K562 (cell line): ENCODE results near the gene TENM4. TPM values are rescaled to one million over a fixed set of nuclear protein-coding genes. Genes with fewer than 3 reads are reported as not detected.
A peak's percentile ranks its signal among the peaks of the same experiment; 100 is the strongest.

Experiments used
- ATAC-seq: fragments of 200-7000 bp; cut with Tn5 transposase; 3 replicates; pipeline ENCODE4 v1.9.1; 2020; ENCODE audit warnings: moderate library complexity
- BruUV-seq: library from RNA; stranded (reverse); fragments of 400-500 nt; replicated peaks from 2 replicates; lab custom pipeline; 2021; lab: Mats Ljungman, UMichigan
- CTCF ChIA-PET: fragments of 300-600 bp; formaldehyde crosslinking; extraction: SDS; loops from one replicate; lab custom pipeline; 2021; ENCODE audit warnings: low intra/inter-chr PET ratio; lab: Yijun Ruan, JAX
- POLR2A ChIA-PET: fragments of 300-600, 350-650 bp; sonication (Branson Sonifier 250); formaldehyde crosslinking; extraction: SDS; loops from one replicate; lab custom pipeline; 2021; ENCODE audit warnings: antibody characterized with exemption, inconsistent platforms; lab: Yijun Ruan, JAX
- DNase-seq, 4 experiments: peaks; one replicate each; pipeline versions ENCODE4 v3.0.0 to v3.0.0-alpha.2; 2011 to 2018; ENCODE audit warnings: low spot score in 3 of 4, mixed read lengths in 3 of 4; ENCODE audit errors: extremely low read depth in 1 of 4
- FAIRE-seq: peaks from 2 replicates; lab custom pipeline; 2011; peaks lifted over from hg19 to GRCh38; lab: Jason Lieb, UNC
- H2AFZ ChIP-seq: 2 replicates; pipeline ENCODE4 v1.6.0; 2011; ENCODE audit warnings: low read depth, low read length, control low read depth, inconsistent platforms
- H3K27ac ChIP-seq: fragments of 200-600 bp; 3 replicates; pipeline ENCODE4 v1.8.0; 2011; ENCODE audit warnings: low read depth, mild to moderate bottlenecking, control low read depth, inconsistent platforms, low read length, moderate library complexity, mixed read lengths; ENCODE audit errors: extremely low read depth
- H3K27me3 ChIP-seq, 2 experiments: fragments of 300-600 bp in 1 of 2; 2 replicates in 1 of 2; 3 replicates in 1 of 2; pipeline versions ENCODE4 v1.6.0 to v1.8.0; 2011; ENCODE audit warnings: inconsistent platforms in 2 of 2, low read length in 2 of 2, mild to moderate bottlenecking in 1 of 2, mixed read lengths in 1 of 2, moderate library complexity in 1 of 2; ENCODE audit not compliant: control insufficient read depth in 2 of 2, insufficient read depth in 2 of 2
- H3K36me3 ChIP-seq: fragments of 300-600 bp; 3 replicates; pipeline ENCODE4 v1.8.0; 2011; ENCODE audit warnings: mild to moderate bottlenecking, low read length, inconsistent platforms; ENCODE audit not compliant: control insufficient read depth, insufficient read depth
- H3K4me1 ChIP-seq, 2 experiments: fragments of 200-600 bp in 1 of 2; replicated peaks in 1 of 2; 2 replicates in 1 of 2; 3 replicates in 1 of 2; pipeline versions ENCODE4 v1.5.1 to v1.8.0; 2011; ENCODE audit warnings: inconsistent platforms in 2 of 2, low read length in 2 of 2, mild to moderate bottlenecking in 1 of 2, mixed read lengths in 1 of 2, moderate library complexity in 1 of 2; ENCODE audit not compliant: control insufficient read depth in 2 of 2, insufficient read depth in 2 of 2
- H3K4me2 ChIP-seq: 2 replicates; pipeline ENCODE4 v1.6.1; 2011; ENCODE audit warnings: low read length, control low read depth, inconsistent platforms, mixed read lengths; ENCODE audit not compliant: insufficient read depth
- H3K4me3 ChIP-seq: fragments of 200-600 bp; sonication (generic), shearing (Covaris generic); 2 replicates; pipeline ENCODE4 v1.5.1; 2016; ENCODE audit warnings: control low read depth, inconsistent platforms
- H3K79me2 ChIP-seq: fragments of 200-600 bp; 3 replicates; pipeline ENCODE4 v1.8.0; 2011; ENCODE audit warnings: low read length, inconsistent platforms; ENCODE audit not compliant: control insufficient read depth, insufficient read depth
- H3K9ac ChIP-seq, 2 experiments: 2 replicates each; pipeline versions ENCODE4 v1.6.0 to v1.6.1; 2011; ENCODE audit warnings: low read depth in 2 of 2, low read length in 2 of 2, control low read depth in 1 of 2, inconsistent platforms in 1 of 2, mild to moderate bottlenecking in 1 of 2, mixed read lengths in 1 of 2; ENCODE audit not compliant: insufficient read depth in 1 of 2
- H3K9me1 ChIP-seq: one replicate; pipeline ENCODE4 v1.6.0; 2011; ENCODE audit warnings: inconsistent platforms, mild to moderate bottlenecking, low read length, moderate library complexity; ENCODE audit not compliant: control insufficient read depth, insufficient read depth
- H3K9me3 ChIP-seq: replicated peaks from 2 replicates; pipeline ENCODE4 v1.5.1; 2011; ENCODE audit warnings: low read depth, low read length, inconsistent platforms; ENCODE audit not compliant: control insufficient read depth, insufficient read depth
- H4K20me1 ChIP-seq: replicated peaks from 2 replicates; pipeline ENCODE4 v1.6.1; 2011; ENCODE audit warnings: low read length, inconsistent platforms, mixed read lengths; ENCODE audit not compliant: control insufficient read depth, insufficient read depth
- ATF2 ChIP-seq: sonication (generic); formaldehyde crosslinking; IDR thresholded peaks from 2 replicates; pipeline ENCODE4 v1.8.1; 2022; ENCODE audit warnings: missing genetic modification reagents
- JUND ChIP-seq, 2 experiments: IDR thresholded peaks; 2 replicates in 1 of 2; 3 replicates in 1 of 2; pipeline ENCODE4 v1.6.1; 2011; ENCODE audit warnings: borderline replicate concordance in 2 of 2, low read depth in 2 of 2, low read length in 2 of 2, improper control_type of control experiment in 1 of 2, missing biosample characterization in 1 of 2, missing genetic modification characterization in 1 of 2, missing genetic modification reagents in 1 of 2
- KDM5B ChIP-seq: fragments of 200-600 bp; sonication (generic); IDR thresholded peaks from 2 replicates; pipeline ENCODE4 v1.6.1; 2012; ENCODE audit warnings: low read depth, mild to moderate bottlenecking, moderate library complexity, low read length, control low read depth, inconsistent platforms; ENCODE audit not compliant: insufficient replicate concordance
- MAFF ChIP-seq: IDR thresholded peaks from 2 replicates; pipeline ENCODE4 v1.6.1; 2012; ENCODE audit warnings: low read length, improper control_type of control experiment
- NR2C2 ChIP-seq, 2 experiments: fragments of 200-800 bp in 1 of 2; sonication (Bioruptor generic) in 1 of 2; sonication (generic) in 1 of 2; formaldehyde crosslinking in 1 of 2; IDR thresholded peaks; 2 replicates each; pipeline versions ENCODE4 v1.6.1 to v1.8.0; 2016 to 2022; ENCODE audit warnings: mild to moderate bottlenecking in 1 of 2, missing compliant biosample characterization in 1 of 2, missing genetic modification characterization in 1 of 2, missing genetic modification reagents in 1 of 2
- RAD21 ChIP-seq, 2 experiments: fragments of 250-450 bp in 1 of 2; fragments of 450-650 bp in 1 of 2; sonication (Bioruptor Pico) in 1 of 2; formaldehyde crosslinking in 1 of 2; IDR thresholded peaks in 1 of 2; conservative IDR thresholded peaks in 1 of 2; 2 replicates each; pipeline versions ENCODE4 v1.4.0 to v1.8.0; 2020 to 2022; ENCODE audit warnings: mild to moderate bottlenecking in 2 of 2, moderate library complexity in 1 of 2
- RNF2 ChIP-seq: sonication (generic); IDR thresholded peaks from 2 replicates; pipeline ENCODE4 v1.6.1; 2016
- SETDB1 ChIP-seq: IDR thresholded peaks from one replicate; pipeline ENCODE4 v1.6.1; 2012; ENCODE audit warnings: low read length, control low read depth, inconsistent platforms
- SFPQ ChIP-seq: fragments of 200-400 bp; formaldehyde crosslinking; IDR thresholded peaks from 2 replicates; pipeline ENCODE4 v1.6.1; 2017; ENCODE audit warnings: mild to moderate bottlenecking, low read depth, low read length, moderate library complexity
- ZNF121 ChIP-seq: sonication (generic); formaldehyde crosslinking; conservative IDR thresholded peaks from 2 replicates; pipeline ENCODE4 v1.8.0; 2022; ENCODE audit warnings: missing genetic modification reagents
- ZNF253 ChIP-seq: fragments of 250-450 bp; sonication (Bioruptor Pico); conservative IDR thresholded peaks from 2 replicates; pipeline ENCODE4 v1.6.1; 2021; ENCODE audit warnings: mild to moderate bottlenecking
- ZNF3 ChIP-seq: fragments of 250-450 bp; sonication (Bioruptor Pico); IDR thresholded peaks from 2 replicates; pipeline ENCODE4 v1.5.0; 2021; ENCODE audit warnings: mild to moderate bottlenecking, moderate library complexity
- WGBS: fragments of 100-300 bp; shearing (Covaris generic); methylation state at CpG from one replicate; pipeline ENCODE4 v1.1.6; 2016; ENCODE audit warnings: low coverage, mixed read lengths; ENCODE audit not compliant: insufficient coverage; ENCODE audit errors: missing lambda C conversion rate; 5-methylcytosine and 5-hydroxymethylcytosine counted together
- in situ Hi-C: fragments of 300-500 bp; cut with MboI; formaldehyde crosslinking; loops from 4 replicates; pipeline ENCODE4 v1.15.0; 2018; ENCODE audit warnings: inconsistent platforms, mixed read lengths
- intact Hi-C: fragments of 100-400 bp; cut with micrococcal nuclease; formaldehyde crosslinking; loops from 2 replicates; pipeline ENCODE4 v1.14.2; 2022
- polyA plus RNA-seq, 8 experiments: library from polyadenylated mRNA; depleted of rRNA in 4 of 8; stranded (reverse) in 5 of 8; unstranded in 3 of 8; fragments of >200 nt; fragmentation: Nextera tagmentation in 2 of 8; fragmentation: Illumina TruSeq in 1 of 8; extraction: Ambion mirVana in 2 of 8; extraction: Trizol in 1 of 8; gene quantifications; 2 replicates each; pipeline versions ENCODE4 v1.2.1 to v1.2.3, GENCODE V29; 2011 to 2014; ENCODE audit warnings: inconsistent platforms in 1 of 8, missing spikeins in 1 of 8
- total RNA-seq, 7 experiments: library from RNA; depleted of rRNA in 6 of 7; stranded (reverse); fragments of >200 nt in 6 of 7; fragmentation: Illumina TruSeq in 2 of 7; extraction: Trizol in 2 of 7; gene quantifications; 2 replicates each; pipeline versions ENCODE4 v1.2.1 to v1.2.3, GENCODE V29; 2011 to 2021; ENCODE audit warnings: low replicate concordance in 1 of 7
- TF ChIP-seq, protein P1 (sequence below): fragments of 450-650 bp; IDR thresholded peaks from 2 replicates; pipeline ENCODE4 v1.6.1; 2016; ENCODE audit warnings: borderline replicate concordance
- TF ChIP-seq, protein P2 (sequence below): fragments of 250-450 bp; sonication (Bioruptor Pico); IDR thresholded peaks from 2 replicates; pipeline ENCODE4 v1.8.0; 2021; ENCODE audit warnings: borderline replicate concordance, mild to moderate bottlenecking, moderate library complexity; ENCODE audit not compliant: poor library complexity, severe bottlenecking

Gene TENM4
- total and polyA plus RNA-seq, 9 of the 15 experiments (the other 6 are each of a cell fraction or from before 2014, with no cell fraction given) = 0.16 TPM; not detected in 8

DNA sequence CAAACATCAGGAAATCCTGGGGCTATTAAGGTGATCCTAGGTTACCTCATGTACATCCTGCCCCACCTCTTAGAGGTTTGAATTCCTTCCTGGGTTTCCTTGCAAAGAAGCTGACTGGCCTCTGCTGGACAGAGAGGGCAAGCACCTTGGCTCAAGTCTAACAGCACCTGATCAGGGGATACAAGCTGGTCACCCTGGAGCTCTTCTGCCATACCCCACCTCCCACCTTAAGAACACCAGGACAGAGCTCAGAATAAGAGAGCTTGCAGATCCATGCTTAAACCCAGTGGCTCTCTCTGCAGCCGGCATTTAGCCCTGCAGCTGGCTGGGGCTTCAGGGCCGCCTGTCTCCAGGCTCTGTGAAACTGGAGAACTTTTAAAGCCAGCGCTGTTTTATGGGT, 479.6 kb downstream of the TENM4 start (continued):
- TF ChIP-seq, protein P1, sequence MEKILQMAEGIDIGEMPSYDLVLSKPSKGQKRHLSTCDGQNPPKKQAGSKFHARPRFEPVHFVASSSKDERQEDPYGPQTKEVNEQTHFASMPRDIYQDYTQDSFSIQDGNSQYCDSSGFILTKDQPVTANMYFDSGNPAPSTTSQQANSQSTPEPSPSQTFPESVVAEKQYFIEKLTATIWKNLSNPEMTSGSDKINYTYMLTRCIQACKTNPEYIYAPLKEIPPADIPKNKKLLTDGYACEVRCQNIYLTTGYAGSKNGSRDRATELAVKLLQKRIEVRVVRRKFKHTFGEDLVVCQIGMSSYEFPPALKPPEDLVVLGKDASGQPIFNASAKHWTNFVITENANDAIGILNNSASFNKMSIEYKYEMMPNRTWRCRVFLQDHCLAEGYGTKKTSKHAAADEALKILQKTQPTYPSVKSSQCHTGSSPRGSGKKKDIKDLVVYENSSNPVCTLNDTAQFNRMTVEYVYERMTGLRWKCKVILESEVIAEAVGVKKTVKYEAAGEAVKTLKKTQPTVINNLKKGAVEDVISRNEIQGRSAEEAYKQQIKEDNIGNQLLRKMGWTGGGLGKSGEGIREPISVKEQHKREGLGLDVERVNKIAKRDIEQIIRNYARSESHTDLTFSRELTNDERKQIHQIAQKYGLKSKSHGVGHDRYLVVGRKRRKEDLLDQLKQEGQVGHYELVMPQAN = no peak
- TF ChIP-seq NR2C2 (CRISPR knock-in tag; IDR thresholded peaks at IDR 0.05) (no peak), NR2C2 (tag; IDR thresholded peaks at IDR 0.05) (no peak), RAD21 (CRISPR knock-in tag; conservative IDR thresholded peaks at IDR 0.05 in 1 of 2, IDR thresholded peaks at IDR 0.05 in 1 of 2) (peak; percentile 47 to 57), RNF2 (no peak), ZNF253 (CRISPR knock-in tag) (no peak), ATF2 (CRISPR knock-in tag) (no peak)

GRCh38 chr11:78958444-78958843, 482.4 kb downstream of the TENM4 start:
- ChIA-PET POLR2A (interaction anchor here (1.0 kb wide), 1 partner anchor 8 kb away, joined by 3 read pairs; no protein-coding TSS in a partner anchor), CTCF (no interaction called here)
- Histone ChIP-seq H3K27me3 (peaks cover 0 to 13% of the 10 kb centered on the region in 2 experiments; a peak in 3 of 5 replicates), H3K27ac (no peak overlapping the region), H3K4me3 (no peak overlapping the region), H3K9me3 (no peaks in the 10 kb centered on the region), H4K20me1 (peaks cover 3% of the 10 kb centered on the region; the same call in 1 of the 2 replicates), H3K9ac (no peak overlapping the region; a peak in 1 of 4 replicates), H3K79me2 (no peaks in the 10 kb centered on the region), H3K9me1 (no peaks in the 10 kb centered on the region), H3K4me1 (no peaks in the 10 kb centered on the region), H2AFZ (no peak overlapping the region), H3K4me2 (no peak overlapping the region), H3K36me3 (no peaks in the 10 kb centered on the region)
- WGBS = 0% methylated on average over 3 of the region's 3 CpGs
- no TSS peak for BruUV-seq
- ATAC-seq (no peak), DNase-seq (no peak), FAIRE-seq (no peak)
- intact Hi-C loops = no loop called here
- in situ Hi-C loops = no loop called here
- TF ChIP-seq, protein P2, sequence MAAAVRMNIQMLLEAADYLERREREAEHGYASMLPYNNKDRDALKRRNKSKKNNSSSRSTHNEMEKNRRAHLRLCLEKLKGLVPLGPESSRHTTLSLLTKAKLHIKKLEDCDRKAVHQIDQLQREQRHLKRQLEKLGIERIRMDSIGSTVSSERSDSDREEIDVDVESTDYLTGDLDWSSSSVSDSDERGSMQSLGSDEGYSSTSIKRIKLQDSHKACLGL (CRISPR knock-in tag) = no peak
- TF ChIP-seq MAFF (no peak), ZNF121 (CRISPR knock-in tag) (no peak), SETDB1 (no peak), ZNF3 (no peak), JUND (IDR thresholded peaks at IDR 0.05; ENCODE audit: borderline replicate concordance, low read depth, low read length) (no peak), JUND (tag; IDR thresholded peaks at IDR 0.05; ENCODE audit: borderline replicate concordance, low read depth, low read length) (no peak), KDM5B (no peak), SFPQ (no peak)
